HL-60 (cell line): ENCODE measurements around the gene NR0B1.

Source experiments
- DNase-seq, 2 experiments: peaks; one replicate each; pipeline ENCODE4 v3.0.0-alpha.2; 2010 to 2020; ENCODE audit warnings: low read depth in 1 of 2, low spot score in 1 of 2
- H3K27ac ChIP-seq: fragments of 250-450 bp; sonication (Bioruptor Pico); replicated peaks from 2 replicates; pipeline ENCODE4 v1.5.1; 2020; ENCODE audit warnings: mild to moderate bottlenecking, moderate library complexity
- H3K27me3 ChIP-seq: fragments of 250-450 bp; sonication (Bioruptor Pico); 2 replicates; pipeline ENCODE4 v1.5.1; 2021; ENCODE audit warnings: mild to moderate bottlenecking, moderate library complexity; ENCODE audit not compliant: insufficient read depth, poor library complexity, severe bottlenecking
- H3K4me3 ChIP-seq: replicated peaks from 2 replicates; pipeline ENCODE4 v1.5.1; 2011; ENCODE audit warnings: mild to moderate bottlenecking, control low read depth, low read length; ENCODE audit not compliant: insufficient read depth
- CTCF ChIP-seq: IDR thresholded peaks from one replicate; pipeline ENCODE4 v1.5.1; 2011; ENCODE audit warnings: low read length, control low read depth, inconsistent platforms; ENCODE audit not compliant: insufficient read depth
- GABPA ChIP-seq: IDR thresholded peaks from 2 replicates; pipeline ENCODE4 v1.6.1; 2012; ENCODE audit warnings: low read depth
- POLR2AphosphoS5 ChIP-seq: IDR thresholded peaks from 2 replicates; pipeline ENCODE4 v1.6.1; 2012; ENCODE audit warnings: low read depth
- REST ChIP-seq: IDR thresholded peaks from 2 replicates; pipeline ENCODE4 v1.6.1; 2012; ENCODE audit warnings: low read depth; ENCODE audit not compliant: insufficient replicate concordance
- SPI1 ChIP-seq: IDR thresholded peaks from 2 replicates; pipeline ENCODE4 v1.6.1; 2012; ENCODE audit warnings: low read depth, mild to moderate bottlenecking, borderline replicate concordance

Gene NR0B1

GRCh38 chrX:30275498-30275897 lies 33.7 kb downstream of the NR0B1 start:
- Histone ChIP-seq H3K27me3 (peaks cover 2% of the 10 kb centered on the region), H3K27ac (no peak overlapping the region), H3K4me3 (no peak overlapping the region)
- no peak for DNase-seq
- no peak for TF ChIP-seq REST
- TF ChIP-seq CTCF, result no peak
- TF ChIP-seq POLR2AphosphoS5, result no peak
- no peak for TF ChIP-seq GABPA
- no peak for TF ChIP-seq SPI1

GRCh38 chrX:30270639-30271038 lies 38.6 kb downstream of the NR0B1 start:
- no peak for DNase-seq
- Histone ChIP-seq H3K27ac (no peak overlapping the region), H3K4me3 (no peak overlapping the region), H3K27me3 (peaks cover 2% of the 10 kb centered on the region)
- TF ChIP-seq GABPA, result no peak
- no peak for TF ChIP-seq SPI1
- no peak for TF ChIP-seq REST
- TF ChIP-seq POLR2AphosphoS5, result no peak
- TF ChIP-seq CTCF, result no peak

- no peaks in the 10 kb centered on the region for H3K27me3 ChIP-seq
- no peak overlapping the region for H3K4me3 ChIP-seq
- no peak for TF ChIP-seq CTCF
- no peak for TF ChIP-seq GABPA
- no peak for TF ChIP-seq SPI1
- no peak for TF ChIP-seq POLR2AphosphoS5
- no peak for TF ChIP-seq REST
- no peak for DNase-seq
- no peak overlapping the region for H3K27ac ChIP-seq
Observed at GRCh38 chrX:30262763-30263162, 46.4 kb downstream of the NR0B1 start.
